ENCODE measurements around the gene FGD3. TPM values are rescaled to one million over a fixed set of nuclear protein-coding genes. Genes with fewer than 3 reads are reported as not detected.
"Not testable (repeated sequence)": the region's sequence is repeated elsewhere in the genome, so short reads cannot be mapped to it uniquely, and the experiment has no call there.

FGD3 gene, protein sequence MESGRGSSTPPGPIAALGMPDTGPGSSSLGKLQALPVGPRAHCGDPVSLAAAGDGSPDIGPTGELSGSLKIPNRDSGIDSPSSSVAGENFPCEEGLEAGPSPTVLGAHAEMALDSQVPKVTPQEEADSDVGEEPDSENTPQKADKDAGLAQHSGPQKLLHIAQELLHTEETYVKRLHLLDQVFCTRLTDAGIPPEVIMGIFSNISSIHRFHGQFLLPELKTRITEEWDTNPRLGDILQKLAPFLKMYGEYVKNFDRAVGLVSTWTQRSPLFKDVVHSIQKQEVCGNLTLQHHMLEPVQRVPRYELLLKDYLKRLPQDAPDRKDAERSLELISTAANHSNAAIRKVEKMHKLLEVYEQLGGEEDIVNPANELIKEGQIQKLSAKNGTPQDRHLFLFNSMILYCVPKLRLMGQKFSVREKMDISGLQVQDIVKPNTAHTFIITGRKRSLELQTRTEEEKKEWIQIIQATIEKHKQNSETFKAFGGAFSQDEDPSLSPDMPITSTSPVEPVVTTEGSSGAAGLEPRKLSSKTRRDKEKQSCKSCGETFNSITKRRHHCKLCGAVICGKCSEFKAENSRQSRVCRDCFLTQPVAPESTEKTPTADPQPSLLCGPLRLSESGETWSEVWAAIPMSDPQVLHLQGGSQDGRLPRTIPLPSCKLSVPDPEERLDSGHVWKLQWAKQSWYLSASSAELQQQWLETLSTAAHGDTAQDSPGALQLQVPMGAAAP
- total RNA-seq = 100 to 1,000 TPM; 133 to 204 (median 193) TPM
- total RNA-seq (2013) = 111 TPM

DNA sequence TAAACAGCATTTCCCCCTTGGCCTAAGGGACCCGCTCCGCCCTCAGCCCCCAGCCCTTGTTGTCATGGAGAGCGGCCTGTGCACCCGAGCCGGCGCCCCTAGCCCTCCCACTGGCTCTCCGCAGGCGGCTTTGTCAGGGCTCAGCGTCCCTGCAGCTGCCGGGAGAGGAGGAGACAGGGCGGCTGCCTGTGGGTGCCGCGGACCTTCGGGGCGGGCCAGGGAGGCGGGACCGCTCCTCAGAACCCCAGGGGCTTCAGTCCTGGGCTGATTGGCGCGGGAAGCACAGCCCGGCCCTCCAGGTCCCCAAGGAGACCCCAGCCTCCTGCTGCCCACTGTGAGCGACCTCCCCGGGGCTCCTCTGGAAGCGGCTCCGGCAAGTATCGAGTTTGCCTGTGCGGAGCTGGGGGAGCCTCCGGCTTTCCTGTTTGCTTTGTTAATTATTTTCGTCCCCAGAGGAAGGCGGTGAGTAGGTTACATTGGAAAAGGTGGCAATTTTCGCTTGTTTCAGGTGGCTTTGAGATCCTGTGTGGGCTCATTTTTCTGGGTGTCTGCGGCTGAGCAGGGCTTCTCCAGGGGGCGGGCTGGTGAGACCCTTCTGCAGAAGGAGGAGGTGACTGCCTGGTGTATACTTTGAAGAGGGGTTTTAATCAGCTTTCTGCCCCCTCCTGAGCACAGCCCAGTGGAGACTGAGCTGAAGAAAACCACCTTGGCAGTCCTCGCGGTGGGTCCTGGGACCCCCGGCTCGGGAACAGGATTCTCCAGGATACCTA lies at the start of gene FGD3:
FGD3 (plus strand) TSS at position 256 of the 770 bp plus-strand sequence. CDS start 28,734 bp downstream, outside the sequence.
- H3K4me3 Mint-ChIP-seq = peak within 1 kb of the TSS; percentile 82
- peaks cover 4 to 10% of the 10 kb centered on the region in 2 donors for H3K27me3 Mint-ChIP-seq (ENCODE audit: low read depth in 2 of 2)
- peaks cover 0 to 2% of the 10 kb centered on the region in 2 donors for H3K9me3 Mint-ChIP-seq
- Histone ChIP-seq H3K4me1 (ENCODE audit: control insufficient read depth, insufficient read depth, low read length) (peaks cover 32% of the 10 kb centered on the region), H3K36me3 (ENCODE audit: control insufficient read depth, insufficient read depth, low read length) (no peaks in the 10 kb centered on the region), H3K4me3 (ENCODE audit: low read length) (peak within 1 kb of the TSS; percentile 46), H3K27me3 (ENCODE audit: control insufficient read depth, insufficient read depth, low read length) (peaks cover 9% of the 10 kb centered on the region), H3K27ac (ENCODE audit: low read length) (peak within 1 kb of the TSS; percentile 3), H3K9me3 (ENCODE audit: control insufficient read depth, insufficient read depth, low read length) (peaks cover 14% of the 10 kb centered on the region)
- peak in 1 of 2 donors; percentile 61 for DNase-seq
- H3K27ac Mint-ChIP-seq = no peak within 1 kb of the TSS
- peaks cover 16 to 21% of the 10 kb centered on the region in 2 donors for H3K4me1 Mint-ChIP-seq
- TF ChIP-seq, protein P1, sequence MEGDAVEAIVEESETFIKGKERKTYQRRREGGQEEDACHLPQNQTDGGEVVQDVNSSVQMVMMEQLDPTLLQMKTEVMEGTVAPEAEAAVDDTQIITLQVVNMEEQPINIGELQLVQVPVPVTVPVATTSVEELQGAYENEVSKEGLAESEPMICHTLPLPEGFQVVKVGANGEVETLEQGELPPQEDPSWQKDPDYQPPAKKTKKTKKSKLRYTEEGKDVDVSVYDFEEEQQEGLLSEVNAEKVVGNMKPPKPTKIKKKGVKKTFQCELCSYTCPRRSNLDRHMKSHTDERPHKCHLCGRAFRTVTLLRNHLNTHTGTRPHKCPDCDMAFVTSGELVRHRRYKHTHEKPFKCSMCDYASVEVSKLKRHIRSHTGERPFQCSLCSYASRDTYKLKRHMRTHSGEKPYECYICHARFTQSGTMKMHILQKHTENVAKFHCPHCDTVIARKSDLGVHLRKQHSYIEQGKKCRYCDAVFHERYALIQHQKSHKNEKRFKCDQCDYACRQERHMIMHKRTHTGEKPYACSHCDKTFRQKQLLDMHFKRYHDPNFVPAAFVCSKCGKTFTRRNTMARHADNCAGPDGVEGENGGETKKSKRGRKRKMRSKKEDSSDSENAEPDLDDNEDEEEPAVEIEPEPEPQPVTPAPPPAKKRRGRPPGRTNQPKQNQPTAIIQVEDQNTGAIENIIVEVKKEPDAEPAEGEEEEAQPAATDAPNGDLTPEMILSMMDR (IDR thresholded peaks at IDR 0.05) = no peak
- WGBS (ENCODE audit: insufficient coverage) = 3% methylated on average over 34 of the region's 36 CpGs
- intact Hi-C loops (cut with micrococcal nuclease) = no loop called here
- ATAC-seq = peak; percentile 64 to 85 (median 82)
- no peaks in the 10 kb centered on the region for H3K36me3 Mint-ChIP-seq

DNA sequence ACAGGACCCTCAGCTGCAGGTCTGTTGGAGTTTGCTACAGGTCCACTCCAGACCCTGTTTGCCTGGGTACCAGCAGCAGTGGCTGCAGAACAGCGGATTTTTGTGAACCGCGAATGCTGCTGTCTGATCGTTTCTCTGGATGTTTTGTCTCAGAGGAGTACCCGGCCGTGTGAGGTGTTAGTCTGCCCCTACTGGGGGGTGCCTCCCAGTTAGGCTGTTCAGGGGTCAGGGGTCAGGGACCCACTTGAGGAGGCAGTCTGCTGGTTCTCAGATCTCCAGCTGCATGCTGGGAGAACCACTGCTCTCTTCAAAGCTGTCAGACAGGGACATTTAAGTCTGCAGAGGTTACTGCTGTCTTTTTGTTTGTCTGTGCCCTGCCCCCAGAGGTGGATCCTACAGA lies 42.2 kb upstream of the FGD3 start:
- H3K27ac Mint-ChIP-seq; DNase-seq; H3K9me3 Mint-ChIP-seq; H3K4me3 Mint-ChIP-seq; H3K27ac ChIP-seq (ENCODE audit: low read length); H3K9me3 ChIP-seq (ENCODE audit: control insufficient read depth, insufficient read depth, low read length); H3K36me3 Mint-ChIP-seq; H3K27me3 ChIP-seq (ENCODE audit: control insufficient read depth, insufficient read depth, low read length); H3K4me1 Mint-ChIP-seq; H3K4me3 ChIP-seq (ENCODE audit: low read length); ATAC-seq; H3K4me1 ChIP-seq (ENCODE audit: control insufficient read depth, insufficient read depth, low read length); intact Hi-C loops (cut with micrococcal nuclease); H3K36me3 ChIP-seq (ENCODE audit: control insufficient read depth, insufficient read depth, low read length): not testable (repeated sequence)
- H3K27me3 Mint-ChIP-seq (ENCODE audit: low read depth in 2 of 2) = peaks cover 5 to 25% of the 10 kb centered on the region in 2 donors
- 91% methylated on average over 4 of the region's 6 CpGs for WGBS (ENCODE audit: insufficient coverage)

DNA sequence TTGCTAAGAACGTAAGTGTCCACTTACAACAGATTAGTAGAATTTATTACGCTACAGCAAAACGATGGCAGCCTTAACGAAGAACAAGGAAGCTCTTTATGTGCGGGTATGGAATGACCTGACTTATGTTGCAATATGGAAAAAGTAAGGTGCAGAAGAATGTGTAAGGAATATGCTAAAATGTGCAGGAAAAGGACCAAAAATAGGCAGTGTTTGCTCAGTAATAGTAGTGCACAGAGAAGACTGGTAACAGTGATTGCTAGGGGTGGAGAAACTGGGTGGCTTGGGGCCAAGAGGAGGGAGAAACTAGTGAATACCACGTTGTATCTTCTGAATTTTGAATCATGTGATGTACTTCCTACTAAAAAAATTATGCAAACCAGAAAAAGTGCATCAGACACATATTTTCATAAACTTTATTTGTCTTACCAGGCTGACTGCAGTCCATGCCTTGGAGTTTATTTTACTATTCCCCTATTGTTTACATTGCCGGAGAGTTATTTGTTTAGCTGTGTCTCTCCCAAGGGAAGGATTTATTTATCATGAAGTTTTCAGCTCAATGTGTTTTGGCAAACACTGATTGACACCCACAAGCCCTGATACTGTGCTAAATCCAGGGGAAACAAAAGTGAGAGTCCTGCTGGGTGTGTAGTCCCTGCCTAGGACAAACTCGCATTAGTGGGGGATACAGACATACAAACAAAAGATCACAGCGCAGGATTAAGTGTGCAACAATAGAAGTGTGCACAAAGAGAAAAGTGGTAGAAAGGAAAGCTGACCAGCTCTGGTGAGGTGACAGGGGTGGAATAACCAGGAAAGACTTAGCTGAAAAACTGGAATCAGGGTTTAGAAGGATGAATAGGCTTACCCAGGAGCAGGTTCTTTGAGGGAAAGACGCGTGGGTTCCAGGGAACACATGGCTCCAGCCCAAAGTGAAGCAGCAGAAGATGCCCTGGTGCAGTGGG lies 35.5 kb upstream of the FGD3 start:
- Mint-ChIP-seq H3K4me3 (no peak overlapping the region), H3K36me3 (no peaks in the 10 kb centered on the region), H3K27ac (no peak overlapping the region), H3K4me1 (no peaks in the 10 kb centered on the region), H3K27me3 (ENCODE audit: low read depth in 2 of 2) (peaks cover 27 to 50% of the 10 kb centered on the region in 2 donors), H3K9me3 (no peaks in the 10 kb centered on the region)
- Histone ChIP-seq H3K27ac (ENCODE audit: low read length) (no peak overlapping the region), H3K4me1 (ENCODE audit: control insufficient read depth, insufficient read depth, low read length) (no peaks in the 10 kb centered on the region), H3K27me3 (ENCODE audit: control insufficient read depth, insufficient read depth, low read length) (peaks cover 6% of the 10 kb centered on the region), H3K36me3 (ENCODE audit: control insufficient read depth, insufficient read depth, low read length) (no peaks in the 10 kb centered on the region), H3K4me3 (ENCODE audit: low read length) (no peak overlapping the region), H3K9me3 (ENCODE audit: control insufficient read depth, insufficient read depth, low read length) (no peaks in the 10 kb centered on the region)
- TF ChIP-seq, protein P1 (IDR thresholded peaks at IDR 0.05) = no peak
- no peak for ATAC-seq
- intact Hi-C loops (cut with micrococcal nuclease) = no loop called here
- DNase-seq = no peak
- 76% methylated on average over 11 of the region's 11 CpGs for WGBS (ENCODE audit: insufficient coverage)

All from natural killer cell (primary cell).